Fibroblast of pulmonary artery (primary cell): ENCODE data around the gene SMG6.

Experiments used
- DNase-seq: peaks from one replicate; pipeline ENCODE4 v3.0.0-alpha.2; 2010; ENCODE audit warnings: low read depth
- H3K4me3 ChIP-seq: replicated peaks from 2 replicates; pipeline ENCODE4 v1.5.1; 2011; ENCODE audit warnings: low read depth, mild to moderate bottlenecking, control low read depth, low read length, moderate library complexity
- TF ChIP-seq, protein P1 (sequence below): IDR thresholded peaks from 2 replicates; pipeline ENCODE4 v1.5.1; 2011; ENCODE audit warnings: mild to moderate bottlenecking, control low read depth, low read length, inconsistent platforms; ENCODE audit errors: missing control alignments

The SMG6 gene

GRCh38 chr17:2123375-2124251, 180.0 kb downstream of the SMG6 start:
- no peak overlapping the region for H3K4me3 ChIP-seq
- TF ChIP-seq, protein P1, sequence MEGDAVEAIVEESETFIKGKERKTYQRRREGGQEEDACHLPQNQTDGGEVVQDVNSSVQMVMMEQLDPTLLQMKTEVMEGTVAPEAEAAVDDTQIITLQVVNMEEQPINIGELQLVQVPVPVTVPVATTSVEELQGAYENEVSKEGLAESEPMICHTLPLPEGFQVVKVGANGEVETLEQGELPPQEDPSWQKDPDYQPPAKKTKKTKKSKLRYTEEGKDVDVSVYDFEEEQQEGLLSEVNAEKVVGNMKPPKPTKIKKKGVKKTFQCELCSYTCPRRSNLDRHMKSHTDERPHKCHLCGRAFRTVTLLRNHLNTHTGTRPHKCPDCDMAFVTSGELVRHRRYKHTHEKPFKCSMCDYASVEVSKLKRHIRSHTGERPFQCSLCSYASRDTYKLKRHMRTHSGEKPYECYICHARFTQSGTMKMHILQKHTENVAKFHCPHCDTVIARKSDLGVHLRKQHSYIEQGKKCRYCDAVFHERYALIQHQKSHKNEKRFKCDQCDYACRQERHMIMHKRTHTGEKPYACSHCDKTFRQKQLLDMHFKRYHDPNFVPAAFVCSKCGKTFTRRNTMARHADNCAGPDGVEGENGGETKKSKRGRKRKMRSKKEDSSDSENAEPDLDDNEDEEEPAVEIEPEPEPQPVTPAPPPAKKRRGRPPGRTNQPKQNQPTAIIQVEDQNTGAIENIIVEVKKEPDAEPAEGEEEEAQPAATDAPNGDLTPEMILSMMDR: no peak
- DNase-seq: peak; percentile 54

DNA sequence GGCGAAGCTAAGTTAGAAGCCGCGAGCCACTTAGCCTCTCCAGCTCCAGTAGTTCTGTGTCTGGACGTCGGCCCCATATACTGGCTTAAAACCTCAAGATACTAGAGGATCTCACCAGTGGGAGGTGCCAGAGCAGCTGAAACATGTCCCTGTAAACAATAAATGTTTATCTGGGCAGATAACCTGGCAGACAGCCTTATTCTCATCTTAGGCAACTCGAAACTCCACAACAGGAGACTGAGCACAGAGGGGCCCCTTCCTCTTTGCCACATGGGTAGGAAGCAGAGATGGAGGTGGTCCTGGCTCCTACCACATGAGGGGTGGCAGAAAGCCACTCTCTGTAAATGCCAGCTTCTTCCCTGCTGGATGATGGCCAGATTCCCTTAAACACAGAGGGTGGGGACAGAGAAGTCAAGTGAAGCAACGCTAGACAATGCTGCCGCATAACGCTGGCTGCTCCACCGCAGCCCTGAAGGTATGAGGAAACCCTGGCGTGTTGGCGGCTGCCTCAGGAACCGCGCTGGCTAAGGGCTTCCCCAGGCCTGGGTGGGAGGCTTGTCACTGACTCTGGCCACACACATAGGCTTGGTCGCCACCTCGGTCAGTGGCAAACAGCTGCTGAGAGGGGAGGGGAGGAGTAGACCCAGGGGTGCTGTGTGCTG, 180.8 kb downstream of the SMG6 start:
- peak overlapping the region; percentile 17 for H3K4me3 ChIP-seq
- TF ChIP-seq, protein P1: peak; percentile 27
- DNase-seq: peak; percentile 91

DNA sequence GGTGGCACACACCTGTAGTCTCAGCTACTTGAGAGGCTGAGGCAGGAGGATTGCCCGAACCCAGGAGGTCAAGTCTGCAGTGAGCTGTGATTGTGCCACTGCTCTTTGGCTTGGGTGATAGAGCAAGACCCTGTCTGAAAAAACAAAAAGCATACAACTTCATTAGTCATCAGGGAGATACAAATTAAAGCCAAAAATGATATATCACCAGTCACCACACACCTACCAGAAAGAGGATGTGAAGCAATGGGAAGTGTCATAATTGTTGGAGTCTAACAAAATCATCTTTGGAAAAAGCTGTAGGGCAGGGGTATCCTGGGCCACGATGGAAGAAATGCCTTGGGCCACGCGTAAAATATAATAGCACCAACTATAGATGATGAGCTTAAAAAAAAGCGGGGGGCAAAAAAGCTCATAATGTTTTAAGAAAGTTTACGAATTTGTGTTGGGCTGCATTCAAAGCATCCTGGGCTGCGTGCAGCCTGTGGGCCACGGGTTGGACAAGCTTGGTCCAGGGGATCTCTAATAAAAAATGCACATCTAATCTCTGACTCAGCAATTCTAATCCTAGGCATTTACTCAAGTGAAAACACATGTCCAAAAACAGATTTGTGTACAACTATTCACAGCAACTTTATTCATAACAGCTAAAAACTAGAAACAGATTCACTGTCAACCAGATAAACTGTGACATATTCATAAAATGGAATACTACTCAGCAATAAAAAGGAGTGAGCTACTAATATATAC, 182.8 kb downstream of the SMG6 start:
- DNase-seq: peak; percentile 57
- no peak overlapping the region for H3K4me3 ChIP-seq
- TF ChIP-seq, protein P1: no peak

DNA sequence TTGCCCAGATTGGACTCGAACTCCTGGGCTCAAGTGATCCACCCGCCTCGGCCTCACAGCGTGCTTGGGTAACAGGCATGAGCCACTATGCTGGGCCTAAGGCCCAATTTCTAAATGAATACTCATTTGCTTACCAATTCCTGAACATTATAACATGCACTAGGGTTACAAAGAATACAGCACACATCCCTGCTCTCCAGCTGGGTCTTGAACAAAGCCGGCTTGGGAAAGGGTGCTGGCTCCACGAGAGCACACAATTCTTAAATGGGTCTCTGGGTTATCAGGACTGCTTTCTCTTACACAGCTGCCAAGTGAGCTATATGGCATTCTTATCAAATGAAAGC, 190.3 kb downstream of the SMG6 start:
- DNase-seq: no peak
- no peak overlapping the region for H3K4me3 ChIP-seq
- TF ChIP-seq, protein P1: no peak

GRCh38 chr17:2111691-2112090, 191.9 kb downstream of the SMG6 start:
- TF ChIP-seq, protein P1: no peak
- peak; percentile 69 for DNase-seq
- no peak overlapping the region for H3K4me3 ChIP-seq

DNA sequence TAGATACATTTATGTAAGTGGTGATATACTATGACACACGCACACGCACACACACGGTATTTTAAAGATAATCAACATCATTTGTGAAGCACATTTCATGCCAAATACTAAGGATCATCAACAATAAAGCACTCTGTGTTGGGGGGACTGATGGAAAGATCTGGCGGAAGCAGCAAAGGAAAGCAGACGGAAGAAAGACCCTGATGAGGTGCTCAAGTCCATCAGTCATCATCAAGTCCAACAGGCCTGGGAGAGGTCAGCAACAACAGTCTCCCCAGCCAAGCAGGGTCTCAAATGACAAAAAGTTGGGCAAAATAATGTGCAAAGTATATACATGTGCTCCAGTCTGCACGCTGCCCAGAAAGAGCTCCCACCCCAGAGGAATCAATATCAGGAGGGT, 193.1 kb downstream of the SMG6 start:
- no peak overlapping the region for H3K4me3 ChIP-seq
- TF ChIP-seq, protein P1: no peak
- no peak for DNase-seq
